ENCODE data around the gene PVRIG. TPM values are rescaled to one million over a fixed set of nuclear protein-coding genes. Genes with fewer than 3 reads are reported as not detected.
"Not testable (repeated sequence)": the region's sequence is repeated elsewhere in the genome, so short reads cannot be mapped to it uniquely, and the experiment has no call there.

The PVRIG gene
- total RNA-seq, 4 donors from 2014 or later, result 0.23 to 1.5 (median 1.4) TPM; not detected in 1

- intact Hi-C loops (cut with DNase I), result no loop called here
- Histone ChIP-seq H3K27me3 (no peaks in the 10 kb centered on the region), H3K4me1 (peaks cover 0 to 6% (median 4%) of the 10 kb centered on the region in 4 donors), H3K4me3 (no peak overlapping the region), H3K9me3 (no peaks in the 10 kb centered on the region), H3K36me3 (peaks cover 0 to 41% (median 28%) of the 10 kb centered on the region in 4 donors), H3K27ac (replicated peaks in 1 of 4) (no peak overlapping the region)
- WGBS, result 90% methylated on average over 5 of the region's 5 CpGs
- no peak for TF ChIP-seq CTCF (IDR thresholded peaks at IDR 0.05)
- TF ChIP-seq POLR2A (IDR thresholded peaks at IDR 0.05; ENCODE audit: low read depth), result no peak
- no peak for TF ChIP-seq POLR2AphosphoS5 (IDR thresholded peaks at IDR 0.05)
- no peak for TF ChIP-seq EP300 (IDR thresholded peaks at IDR 0.05)
- DNase-seq (ENCODE audit: extremely low spot score), result no peak
Observed at GRCh38 chr7:100221231-100221718, 1.5 kb downstream of the PVRIG start.

- Histone ChIP-seq H3K4me1 (peaks cover 0 to 4% (median 2%) of the 10 kb centered on the region in 4 donors), H3K9me3 (no peaks in the 10 kb centered on the region), H3K27ac (replicated peaks in 1 of 4) (no peak overlapping the region), H3K36me3 (peaks cover 0 to 44% (median 28%) of the 10 kb centered on the region in 4 donors), H3K27me3 (no peaks in the 10 kb centered on the region), H3K4me3 (no peak overlapping the region)
- intact Hi-C loops (cut with DNase I), result no loop called here
- 93% methylated on average over 14 of the region's 14 CpGs for WGBS
- TF ChIP-seq CTCF (IDR thresholded peaks at IDR 0.05) (no peak), POLR2AphosphoS5 (IDR thresholded peaks at IDR 0.05) (no peak), EP300 (IDR thresholded peaks at IDR 0.05) (no peak), POLR2A (IDR thresholded peaks at IDR 0.05; ENCODE audit: low read depth) (no peak)
- DNase-seq (ENCODE audit: extremely low spot score), result no peak
Observed at GRCh38 chr7:100221767-100222444, 2.2 kb downstream of the PVRIG start.

- Histone ChIP-seq H3K4me1 (peaks cover 0 to 3% (median under 1%) of the 10 kb centered on the region in 4 donors), H3K9me3 (no peaks in the 10 kb centered on the region), H3K36me3 (peaks cover 0 to 50% (median 28%) of the 10 kb centered on the region in 4 donors), H3K27me3 (no peaks in the 10 kb centered on the region), H3K27ac (replicated peaks in 1 of 4) (no peak overlapping the region), H3K4me3 (no peak overlapping the region)
- intact Hi-C loops (cut with DNase I), result no loop called here
- no peak for DNase-seq (ENCODE audit: extremely low spot score)
- 92% methylated on average over 9 of the region's 13 CpGs for WGBS
- TF ChIP-seq POLR2AphosphoS5 (IDR thresholded peaks at IDR 0.05) (no peak), EP300 (IDR thresholded peaks at IDR 0.05) (no peak), POLR2A (IDR thresholded peaks at IDR 0.05; ENCODE audit: low read depth) (no peak), CTCF (IDR thresholded peaks at IDR 0.05) (no peak)
Observed at GRCh38 chr7:100222445-100223132, 2.8 kb downstream of the PVRIG start.

- peaks cover 0 to 54% (median 28%) of the 10 kb centered on the region in 4 donors for H3K36me3 ChIP-seq
- H3K9me3 ChIP-seq; H3K27me3 ChIP-seq; DNase-seq (ENCODE audit: extremely low spot score); H3K4me3 ChIP-seq; intact Hi-C loops (cut with DNase I); H3K4me1 ChIP-seq; H3K27ac ChIP-seq (replicated peaks in 1 of 4): not testable (repeated sequence)
- WGBS, result 82% methylated on average over 3 of the region's 17 CpGs
Observed at GRCh38 chr7:100223376-100223927, 3.7 kb downstream of the PVRIG start.

- intact Hi-C loops (cut with DNase I); H3K27me3 ChIP-seq; H3K4me1 ChIP-seq; H3K4me3 ChIP-seq; DNase-seq (ENCODE audit: extremely low spot score); H3K27ac ChIP-seq (replicated peaks in 1 of 4); H3K9me3 ChIP-seq: not testable (repeated sequence)
- WGBS, result 96% methylated on average over 3 of the region's 6 CpGs
- peaks cover 0 to 56% (median 28%) of the 10 kb centered on the region in 4 donors for H3K36me3 ChIP-seq
Observed at GRCh38 chr7:100224891-100225290, 5.1 kb downstream of the PVRIG start.

- H3K27me3 ChIP-seq; DNase-seq (ENCODE audit: extremely low spot score); H3K4me1 ChIP-seq; H3K4me3 ChIP-seq; H3K27ac ChIP-seq (replicated peaks in 1 of 4); H3K9me3 ChIP-seq; intact Hi-C loops (cut with DNase I): not testable (repeated sequence)
- peaks cover 0 to 20% (median 4%) of the 10 kb centered on the region in 4 donors for H3K36me3 ChIP-seq
- 87% methylated on average over 8 of the region's 8 CpGs for WGBS
Observed at GRCh38 chr7:100234660-100235317, 15.0 kb downstream of the PVRIG start.

- H3K36me3 ChIP-seq; H3K4me3 ChIP-seq; intact Hi-C loops (cut with DNase I); H3K27me3 ChIP-seq; DNase-seq (ENCODE audit: extremely low spot score); H3K27ac ChIP-seq (replicated peaks in 1 of 4); H3K9me3 ChIP-seq: not testable (repeated sequence)
- H3K4me1 ChIP-seq, result peaks cover 5 to 10% (median 7%) of the 10 kb centered on the region in 4 donors
- 95% methylated on average over 7 of the region's 7 CpGs for WGBS
Observed at GRCh38 chr7:100239975-100240374, 20.2 kb downstream of the PVRIG start.

GRCh38 chr7:100243385-100243784 is 23.6 kb downstream of the PVRIG start:
- H3K27me3 ChIP-seq; DNase-seq (ENCODE audit: extremely low spot score); intact Hi-C loops (cut with DNase I); H3K9me3 ChIP-seq; H3K27ac ChIP-seq (replicated peaks in 1 of 4); H3K4me3 ChIP-seq; H3K36me3 ChIP-seq: not testable (repeated sequence)
- 70% methylated on average over 8 of the region's 12 CpGs for WGBS
- H3K4me1 ChIP-seq, result peaks cover 5 to 12% (median 9%) of the 10 kb centered on the region in 4 donors

Measured in esophagus muscularis mucosa (tissue), 4 donors.